ENCODE results near the gene OPCML. TPM values are rescaled to one million over a fixed set of nuclear protein-coding genes. Genes with fewer than 3 reads are reported as not detected.

OPCML gene
- total and polyA plus RNA-seq, 9 donors: 0.59 to 3.5 (median 1.5) TPM

GRCh38 chr11:133253570-133253969, 278.7 kb downstream of the OPCML start:
- WGBS (ENCODE audit: insufficient coverage): no CpG with 5 or more reads among the region's 3 CpGs
- Histone ChIP-seq H3K9me3 (replicated peaks; ENCODE audit: control insufficient read depth, low read depth, low read length) (no peaks in the 10 kb centered on the region), H3K4me1 (ENCODE audit: control insufficient read depth, insufficient read depth, low read length) (peaks cover 3% of the 10 kb centered on the region), H3K4me3 (ENCODE audit: low read length) (no peak overlapping the region), H3K36me3 (ENCODE audit: control insufficient read depth, insufficient read depth, low read length) (no peaks in the 10 kb centered on the region), H3K27me3 (ENCODE audit: control insufficient read depth, insufficient read depth, low read length) (no peaks in the 10 kb centered on the region), H3K27ac (ENCODE audit: low read length) (no peak overlapping the region)
- DNase-seq: no peak

GRCh38 chr11:133251841-133252240, 280.5 kb downstream of the OPCML start:
- DNase-seq: no peak
- 0% methylated on average over 1 of the region's 3 CpGs for WGBS (ENCODE audit: insufficient coverage)

GRCh38 chr11:133249530-133249929, 282.8 kb downstream of the OPCML start:
- no peak for DNase-seq
- peaks cover 3% of the 10 kb centered on the region for H3K4me1 ChIP-seq (ENCODE audit: control insufficient read depth, insufficient read depth, low read length)
- 86% methylated on average over 2 of the region's 6 CpGs for WGBS (ENCODE audit: insufficient coverage)
- H3K4me3 ChIP-seq (ENCODE audit: low read length): no peak overlapping the region
- H3K9me3 ChIP-seq (replicated peaks; ENCODE audit: control insufficient read depth, low read depth, low read length): no peaks in the 10 kb centered on the region
- no peak overlapping the region for H3K27ac ChIP-seq (ENCODE audit: low read length)
- H3K36me3 ChIP-seq (ENCODE audit: control insufficient read depth, insufficient read depth, low read length): no peaks in the 10 kb centered on the region
- peaks cover 2% of the 10 kb centered on the region for H3K27me3 ChIP-seq (ENCODE audit: control insufficient read depth, insufficient read depth, low read length)

More at GRCh38 chr11:133251841-133252240, 280.5 kb downstream of the OPCML start:
- Histone ChIP-seq H3K9me3 (replicated peaks; ENCODE audit: control insufficient read depth, low read depth, low read length) (no peaks in the 10 kb centered on the region), H3K27ac (ENCODE audit: low read length) (no peak overlapping the region), H3K4me3 (ENCODE audit: low read length) (no peak overlapping the region), H3K4me1 (ENCODE audit: control insufficient read depth, insufficient read depth, low read length) (peaks cover 3% of the 10 kb centered on the region), H3K36me3 (ENCODE audit: control insufficient read depth, insufficient read depth, low read length) (no peaks in the 10 kb centered on the region), H3K27me3 (ENCODE audit: control insufficient read depth, insufficient read depth, low read length) (no peaks in the 10 kb centered on the region)

GRCh38 chr11:133249065-133249464, 283.2 kb downstream of the OPCML start:
- no peak for DNase-seq
- Histone ChIP-seq H3K27me3 (ENCODE audit: control insufficient read depth, insufficient read depth, low read length) (peaks cover 2% of the 10 kb centered on the region), H3K27ac (ENCODE audit: low read length) (no peak overlapping the region), H3K9me3 (replicated peaks; ENCODE audit: control insufficient read depth, low read depth, low read length) (no peaks in the 10 kb centered on the region), H3K4me1 (ENCODE audit: control insufficient read depth, insufficient read depth, low read length) (peaks cover 3% of the 10 kb centered on the region), H3K36me3 (ENCODE audit: control insufficient read depth, insufficient read depth, low read length) (no peaks in the 10 kb centered on the region), H3K4me3 (ENCODE audit: low read length) (no peak overlapping the region)
- WGBS (ENCODE audit: insufficient coverage): 33% methylated on average over 1 of the region's 3 CpGs

GRCh38 chr11:133243832-133244231, 288.5 kb downstream of the OPCML start:
- no peak overlapping the region for H3K27ac ChIP-seq (ENCODE audit: low read length)
- H3K36me3 ChIP-seq (ENCODE audit: control insufficient read depth, insufficient read depth, low read length): no peaks in the 10 kb centered on the region
- peaks cover 2% of the 10 kb centered on the region for H3K27me3 ChIP-seq (ENCODE audit: control insufficient read depth, insufficient read depth, low read length)
- DNase-seq: no peak
- 54% methylated on average over 2 of the region's 3 CpGs for WGBS (ENCODE audit: insufficient coverage)
- no peak overlapping the region for H3K4me3 ChIP-seq (ENCODE audit: low read length)
- H3K9me3 ChIP-seq (replicated peaks; ENCODE audit: control insufficient read depth, low read depth, low read length): no peaks in the 10 kb centered on the region
- no peaks in the 10 kb centered on the region for H3K4me1 ChIP-seq (ENCODE audit: control insufficient read depth, insufficient read depth, low read length)

GRCh38 chr11:133240908-133241655, 291.2 kb downstream of the OPCML start:
- no CpG with 5 or more reads among the region's 10 CpGs for WGBS (ENCODE audit: insufficient coverage)

GRCh38 chr11:133239575-133239974, 292.7 kb downstream of the OPCML start:
- no peak for DNase-seq
- Histone ChIP-seq H3K4me1 (ENCODE audit: control insufficient read depth, insufficient read depth, low read length) (no peaks in the 10 kb centered on the region), H3K4me3 (ENCODE audit: low read length) (no peak overlapping the region), H3K36me3 (ENCODE audit: control insufficient read depth, insufficient read depth, low read length) (no peaks in the 10 kb centered on the region), H3K27me3 (ENCODE audit: control insufficient read depth, insufficient read depth, low read length) (peaks cover 3% of the 10 kb centered on the region), H3K27ac (ENCODE audit: low read length) (no peak overlapping the region), H3K9me3 (replicated peaks; ENCODE audit: control insufficient read depth, low read depth, low read length) (no peaks in the 10 kb centered on the region)
- 71% methylated on average over 4 of the region's 8 CpGs for WGBS (ENCODE audit: insufficient coverage)

More at GRCh38 chr11:133240908-133241655, 291.2 kb downstream of the OPCML start:
- no peak for DNase-seq
- no peaks in the 10 kb centered on the region for H3K4me1 ChIP-seq (ENCODE audit: control insufficient read depth, insufficient read depth, low read length)
- no peak overlapping the region for H3K27ac ChIP-seq (ENCODE audit: low read length)
- H3K36me3 ChIP-seq (ENCODE audit: control insufficient read depth, insufficient read depth, low read length): no peaks in the 10 kb centered on the region
- no peaks in the 10 kb centered on the region for H3K9me3 ChIP-seq (replicated peaks; ENCODE audit: control insufficient read depth, low read depth, low read length)
- H3K27me3 ChIP-seq (ENCODE audit: control insufficient read depth, insufficient read depth, low read length): peaks cover 2% of the 10 kb centered on the region
- H3K4me3 ChIP-seq (ENCODE audit: low read length): no peak overlapping the region

GRCh38 chr11:133238495-133238894, 293.8 kb downstream of the OPCML start:
- peaks cover 3% of the 10 kb centered on the region for H3K27me3 ChIP-seq (ENCODE audit: control insufficient read depth, insufficient read depth, low read length)
- H3K4me3 ChIP-seq (ENCODE audit: low read length): no peak overlapping the region
- H3K27ac ChIP-seq (ENCODE audit: low read length): no peak overlapping the region
- whole genome bisulfite sequencing (ENCODE audit: insufficient coverage): 52% methylated on average over 6 of the region's 10 CpGs
- H3K4me1 ChIP-seq (ENCODE audit: control insufficient read depth, insufficient read depth, low read length): no peaks in the 10 kb centered on the region
- H3K9me3 ChIP-seq (replicated peaks; ENCODE audit: control insufficient read depth, low read depth, low read length): no peaks in the 10 kb centered on the region
- no peaks in the 10 kb centered on the region for H3K36me3 ChIP-seq (ENCODE audit: control insufficient read depth, insufficient read depth, low read length)
- no peak for DNase-seq

- peaks cover 5% of the 10 kb centered on the region for H3K27me3 ChIP-seq (ENCODE audit: control insufficient read depth, insufficient read depth, low read length)
- peaks cover 3% of the 10 kb centered on the region for H3K9me3 ChIP-seq (replicated peaks; ENCODE audit: control insufficient read depth, low read depth, low read length)
- no peak overlapping the region for H3K4me3 ChIP-seq (ENCODE audit: low read length)
- H3K36me3 ChIP-seq (ENCODE audit: control insufficient read depth, insufficient read depth, low read length): no peaks in the 10 kb centered on the region
- no peak for DNase-seq
- H3K4me1 ChIP-seq (ENCODE audit: control insufficient read depth, insufficient read depth, low read length): no peaks in the 10 kb centered on the region
- no peak overlapping the region for H3K27ac ChIP-seq (ENCODE audit: low read length)
- WGBS (ENCODE audit: insufficient coverage): 100% methylated on average over 1 of the region's 2 CpGs
Observed at GRCh38 chr11:133238027-133238426, 294.3 kb downstream of the OPCML start.

GRCh38 chr11:133235381-133235780, 296.9 kb downstream of the OPCML start:
- peaks cover 3% of the 10 kb centered on the region for H3K9me3 ChIP-seq (replicated peaks; ENCODE audit: control insufficient read depth, low read depth, low read length)
- H3K36me3 ChIP-seq (ENCODE audit: control insufficient read depth, insufficient read depth, low read length): no peaks in the 10 kb centered on the region
- H3K27ac ChIP-seq (ENCODE audit: low read length): no peak overlapping the region
- WGBS (ENCODE audit: insufficient coverage): 20% methylated on average over 1 of the region's 3 CpGs
- peaks cover 12% of the 10 kb centered on the region for H3K27me3 ChIP-seq (ENCODE audit: control insufficient read depth, insufficient read depth, low read length)
- H3K4me1 ChIP-seq (ENCODE audit: control insufficient read depth, insufficient read depth, low read length): peaks cover 5% of the 10 kb centered on the region
- DNase-seq: no peak
- H3K4me3 ChIP-seq (ENCODE audit: low read length): no peak overlapping the region

Data from muscle of leg (tissue), 11 donors.